Measurements from ENCODE around the gene VAMP8.

The VAMP8 gene

DNA sequence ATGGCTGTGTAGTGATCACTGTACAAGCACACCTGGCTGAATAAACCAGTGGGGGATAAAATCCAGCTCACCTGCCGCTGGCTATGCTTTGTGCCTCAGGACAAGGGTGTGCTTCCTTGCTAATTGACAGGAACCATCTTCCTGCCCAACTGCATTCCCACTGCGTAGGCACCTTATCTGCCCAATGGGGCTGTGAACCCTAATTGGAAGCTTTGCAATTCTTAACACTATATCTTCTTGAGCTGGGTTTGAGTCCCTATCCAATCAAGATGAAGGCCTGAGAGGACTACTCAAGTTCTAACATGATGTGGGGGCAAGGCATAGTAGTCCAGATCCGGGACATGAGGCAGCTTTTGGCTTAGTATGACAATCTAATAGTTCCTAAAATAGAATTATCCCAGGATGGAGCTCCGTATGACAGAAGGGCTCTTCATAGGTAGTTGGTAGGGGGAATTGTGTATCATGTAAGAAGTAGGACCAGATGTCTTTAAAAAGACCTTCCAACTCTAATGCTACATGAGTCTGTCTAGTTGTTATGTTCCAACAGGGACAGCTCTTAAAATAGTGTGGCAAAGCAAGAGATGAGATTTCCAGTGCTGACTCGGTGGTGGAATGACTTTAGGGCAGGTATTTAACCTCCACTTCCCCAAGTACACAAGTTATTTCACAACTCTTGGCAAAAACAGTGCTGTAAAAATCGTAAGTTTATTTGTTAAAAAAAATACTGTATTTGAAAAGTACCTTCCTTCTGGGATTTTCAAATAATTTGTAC is 27.4 kb downstream of the VAMP8 start:
- Histone ChIP-seq H3K27me3 (no peaks in the 10 kb centered on the region), H3K36me3 (peaks cover 6 to 44% (median 17%) of the 10 kb centered on the region in 3 donors), H3K4me3 (peak overlapping the region; percentile 3 to 69), H3K27ac (peak overlapping the region; percentile 82 to 88), H3K9me3 (no peaks in the 10 kb centered on the region), H3K4me1 (peaks cover 8 to 79% (median 59%) of the 10 kb centered on the region in 4 donors)
- intact Hi-C loops (cut with DNase I; ENCODE audit: low total_unique reads), result no loop called here
- TF ChIP-seq, protein P1, sequence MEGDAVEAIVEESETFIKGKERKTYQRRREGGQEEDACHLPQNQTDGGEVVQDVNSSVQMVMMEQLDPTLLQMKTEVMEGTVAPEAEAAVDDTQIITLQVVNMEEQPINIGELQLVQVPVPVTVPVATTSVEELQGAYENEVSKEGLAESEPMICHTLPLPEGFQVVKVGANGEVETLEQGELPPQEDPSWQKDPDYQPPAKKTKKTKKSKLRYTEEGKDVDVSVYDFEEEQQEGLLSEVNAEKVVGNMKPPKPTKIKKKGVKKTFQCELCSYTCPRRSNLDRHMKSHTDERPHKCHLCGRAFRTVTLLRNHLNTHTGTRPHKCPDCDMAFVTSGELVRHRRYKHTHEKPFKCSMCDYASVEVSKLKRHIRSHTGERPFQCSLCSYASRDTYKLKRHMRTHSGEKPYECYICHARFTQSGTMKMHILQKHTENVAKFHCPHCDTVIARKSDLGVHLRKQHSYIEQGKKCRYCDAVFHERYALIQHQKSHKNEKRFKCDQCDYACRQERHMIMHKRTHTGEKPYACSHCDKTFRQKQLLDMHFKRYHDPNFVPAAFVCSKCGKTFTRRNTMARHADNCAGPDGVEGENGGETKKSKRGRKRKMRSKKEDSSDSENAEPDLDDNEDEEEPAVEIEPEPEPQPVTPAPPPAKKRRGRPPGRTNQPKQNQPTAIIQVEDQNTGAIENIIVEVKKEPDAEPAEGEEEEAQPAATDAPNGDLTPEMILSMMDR (IDR thresholded peaks at IDR 0.05), result no peak
- DNase-seq, result no peak

DNA sequence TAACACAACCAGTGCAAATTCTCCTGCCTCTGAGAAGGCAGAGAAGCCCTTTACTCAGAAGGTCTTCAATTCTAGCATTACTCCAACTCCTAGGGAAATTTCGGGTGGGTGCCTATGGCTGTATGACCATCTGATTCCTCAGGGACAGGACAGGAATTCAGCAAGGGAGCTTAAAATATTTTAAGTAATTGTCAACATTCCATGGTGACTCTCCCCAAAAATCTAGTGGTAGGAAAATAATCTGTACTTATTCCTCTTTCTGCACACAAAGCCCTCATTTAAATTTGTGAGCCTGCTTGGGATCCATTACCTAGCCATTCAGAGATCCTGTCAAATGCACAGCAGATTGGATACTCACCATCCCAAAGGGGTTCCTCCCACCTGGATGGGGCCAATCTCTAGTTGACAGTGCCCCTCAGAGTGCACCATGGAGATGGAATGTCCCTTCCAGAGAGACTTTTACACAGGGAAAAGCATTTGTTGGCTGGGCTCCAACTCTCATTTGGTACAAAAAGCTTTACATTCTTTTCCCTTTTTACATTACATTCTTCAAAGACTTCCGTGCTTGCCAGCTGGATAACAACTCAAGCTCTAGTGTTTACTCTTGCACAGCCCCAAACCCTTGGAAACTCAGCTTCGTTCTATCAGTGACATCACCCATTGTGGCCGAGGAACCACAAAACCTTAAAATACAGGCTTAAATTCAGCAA is 28.2 kb downstream of the VAMP8 start:
- no peak for DNase-seq
- TF ChIP-seq, protein P1 (IDR thresholded peaks at IDR 0.05), result no peak
- Histone ChIP-seq H3K9me3 (no peaks in the 10 kb centered on the region), H3K36me3 (peaks cover 6 to 41% (median 17%) of the 10 kb centered on the region in 3 donors), H3K27ac (peak overlapping the region; percentile 82 to 88), H3K4me1 (peaks cover 8 to 83% (median 64%) of the 10 kb centered on the region in 4 donors), H3K27me3 (no peaks in the 10 kb centered on the region), H3K4me3 (peak overlapping the region; percentile 3 to 69)
- intact Hi-C loops (cut with DNase I; ENCODE audit: low total_unique reads), result no loop called here

DNA sequence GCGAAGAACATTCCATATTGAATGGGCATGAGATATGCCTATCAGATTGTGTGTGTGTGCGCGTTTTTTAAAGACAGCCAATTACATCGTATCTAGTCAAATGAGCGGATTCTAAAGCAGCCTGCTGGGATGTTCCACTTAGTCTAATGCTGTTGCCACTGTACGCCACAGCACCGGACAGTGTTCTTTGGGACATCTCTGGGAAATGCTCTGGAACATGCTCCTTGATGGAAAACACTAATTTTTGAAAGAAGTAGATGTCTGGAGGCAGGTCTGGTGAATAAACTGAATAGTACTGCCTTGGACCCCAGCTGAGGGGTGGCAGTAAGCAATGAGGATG is 28.7 kb downstream of the VAMP8 start:
- Histone ChIP-seq H3K9me3 (no peaks in the 10 kb centered on the region), H3K27ac (peak overlapping the region; percentile 82 to 88), H3K27me3 (no peaks in the 10 kb centered on the region), H3K36me3 (peaks cover 6 to 36% (median 17%) of the 10 kb centered on the region in 3 donors), H3K4me3 (peak overlapping the region in 1 of 2 donors; percentile 17), H3K4me1 (peaks cover 8 to 83% (median 64%) of the 10 kb centered on the region in 4 donors)
- no peak for DNase-seq
- TF ChIP-seq, protein P1 (IDR thresholded peaks at IDR 0.05), result no peak
- intact Hi-C loops (cut with DNase I; ENCODE audit: low total_unique reads), result no loop called here

DNA sequence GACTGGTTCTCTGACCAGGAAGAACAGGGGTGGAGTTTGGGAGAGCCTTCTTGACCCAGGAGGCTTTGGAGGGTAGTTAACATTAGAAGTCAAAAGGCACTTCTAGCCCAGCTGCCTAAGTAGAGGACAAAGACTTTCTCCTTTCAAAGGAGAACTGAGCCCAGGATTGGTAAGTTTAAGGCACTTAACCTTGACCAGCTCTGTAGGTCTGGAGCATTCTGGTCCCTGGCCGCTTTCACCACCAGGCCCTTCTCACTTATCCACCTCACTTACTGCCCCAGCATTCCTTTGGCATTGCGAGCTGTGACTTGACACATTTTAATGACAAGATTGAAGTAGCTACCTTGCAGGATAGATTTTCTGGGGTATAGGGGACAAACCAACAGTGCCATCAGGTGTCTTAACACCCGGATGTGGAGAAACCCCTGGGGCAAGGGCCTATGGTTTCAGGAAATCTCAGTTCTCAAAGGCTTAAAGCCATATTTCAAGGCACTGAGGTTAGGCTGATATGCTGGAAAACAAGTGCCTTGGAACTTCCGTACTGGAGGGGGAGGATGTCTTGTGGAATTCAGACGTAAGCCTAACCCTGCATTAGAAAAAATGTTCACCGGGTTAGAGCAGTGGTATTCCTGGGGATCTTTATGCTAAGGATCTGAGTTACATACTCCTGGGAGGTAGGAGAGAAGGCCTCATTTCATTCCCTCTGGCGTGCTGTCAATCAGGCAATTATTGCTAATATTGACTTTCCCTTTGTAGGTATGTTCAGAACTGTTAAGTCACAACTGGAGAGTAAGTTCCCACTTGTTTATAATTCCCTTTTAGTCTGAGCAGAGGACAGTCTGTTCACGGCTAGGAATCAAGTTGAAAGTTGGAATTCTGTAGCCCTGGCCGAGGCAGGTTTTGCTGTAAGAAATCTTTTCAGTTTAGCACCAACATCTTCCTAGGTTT is 30.2 kb downstream of the VAMP8 start:
- TF ChIP-seq, protein P1 (IDR thresholded peaks at IDR 0.05), result no peak
- H3K27ac ChIP-seq, result peak overlapping the region; percentile 20 to 82
- H3K36me3 ChIP-seq, result peaks cover 6 to 35% (median 17%) of the 10 kb centered on the region in 3 donors
- H3K4me3 ChIP-seq, result no peak overlapping the region
- intact Hi-C loops (cut with DNase I; ENCODE audit: low total_unique reads), result no loop called here
- H3K4me1 ChIP-seq, result peaks cover 8 to 80% (median 59%) of the 10 kb centered on the region in 4 donors
- no peak for DNase-seq
- H3K9me3 ChIP-seq, result no peaks in the 10 kb centered on the region
- no peaks in the 10 kb centered on the region for H3K27me3 ChIP-seq

DNA sequence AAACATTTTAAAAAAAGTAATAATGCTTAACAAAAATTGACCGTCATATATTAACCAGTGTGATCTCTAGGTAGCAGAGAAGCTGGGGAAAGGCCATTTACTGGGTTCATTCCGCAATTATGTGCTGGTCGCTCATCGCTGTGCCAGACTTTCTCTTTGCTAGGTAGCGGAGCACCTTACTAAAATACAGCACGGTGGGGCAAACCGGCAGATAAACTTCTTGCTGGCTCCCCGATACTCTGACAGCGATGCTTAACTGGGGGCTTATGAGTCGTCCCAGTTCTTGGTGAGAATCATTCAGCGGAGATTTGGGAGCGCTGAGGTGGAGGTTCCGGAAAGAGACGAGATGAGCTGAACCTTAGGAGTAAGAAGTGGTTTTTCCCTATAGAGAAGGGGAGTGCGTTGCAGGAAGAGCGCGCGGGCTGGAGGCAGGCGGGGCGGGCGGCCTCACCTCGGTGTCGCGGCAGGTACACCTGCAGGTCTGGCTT is 33.9 kb downstream of the VAMP8 start:
- no peaks in the 10 kb centered on the region for H3K27me3 ChIP-seq
- peak overlapping the region; percentile 92 to 94 for H3K4me3 ChIP-seq
- intact Hi-C loops (cut with DNase I; ENCODE audit: low total_unique reads), result no loop called here
- peaks cover 6 to 35% (median 17%) of the 10 kb centered on the region in 3 donors for H3K36me3 ChIP-seq
- peaks cover 0 to 57% (median 31%) of the 10 kb centered on the region in 4 donors for H3K4me1 ChIP-seq
- H3K9me3 ChIP-seq, result no peaks in the 10 kb centered on the region
- peak overlapping the region; percentile 84 to 86 for H3K27ac ChIP-seq
- TF ChIP-seq, protein P1 (IDR thresholded peaks at IDR 0.05), result no peak
- DNase-seq, result no peak

Data from tibial artery (tissue), 4 donors.